GM12878 (cell line): Measurements from ENCODE around the gene APELA. TPM values are rescaled to one million over a fixed set of nuclear protein-coding genes. Genes with fewer than 3 reads are reported as not detected.

Experiments used
- ATAC-seq: fragments of 200-7000 bp; cut with Tn5 transposase; 3 replicates; pipeline ENCODE4 v1.9.1; 2020; ENCODE audit warnings: mild to moderate bottlenecking, moderate library complexity
- BruUV-seq: library from RNA; stranded (reverse); fragments of 400-500 nt; replicated peaks from 2 replicates; lab custom pipeline; 2021; lab: Mats Ljungman, UMichigan
- CTCF ChIA-PET: fragments of 300-600 bp; sonication (Branson Sonifier 250); formaldehyde crosslinking; extraction: SDS; loops from one replicate; lab custom pipeline; 2021; ENCODE audit warnings: inconsistent platforms; lab: Yijun Ruan, JAX
- POLR2A ChIA-PET: fragments of 350-600 bp; formaldehyde crosslinking; extraction: SDS; loops from one replicate; lab custom pipeline; 2021; ENCODE audit warnings: inconsistent platforms; lab: Charles Lee
- RAD21 ChIA-PET: fragments of 300-600 bp; sonication (Branson Sonifier 250); formaldehyde crosslinking; loops from one replicate; lab custom pipeline; 2023; ENCODE audit warnings: antibody characterized with exemption; ENCODE audit not compliant: unreplicated experiment; lab: Charles Lee
- SMC1A ChIA-PET: fragments of 300-600 bp; sonication (Branson Sonifier 250); formaldehyde crosslinking; loops from one replicate; lab custom pipeline; 2023; ENCODE audit not compliant: unreplicated experiment, uncharacterized antibody; lab: Charles Lee
- DNase-seq: peaks from one replicate; pipeline ENCODE4 v3.0.0-alpha.2; 2011; ENCODE audit warnings: low read depth, low spot score
- FAIRE-seq: peaks from 3 replicates; lab custom pipeline; 2011; peaks lifted over from hg19 to GRCh38; lab: Jason Lieb, UNC
- H2AFZ ChIP-seq: 2 replicates; pipeline ENCODE4 v1.6.0; 2011; ENCODE audit warnings: low read depth, low read length, control low read depth; ENCODE audit not compliant: control insufficient read depth
- H3K27ac ChIP-seq: 2 replicates; pipeline ENCODE4 v1.5.1; 2011; ENCODE audit warnings: control low read depth; ENCODE audit not compliant: control insufficient read depth, insufficient read depth
- H3K27me3 ChIP-seq, 2 experiments: replicated peaks in 1 of 2; 2 replicates each; pipeline versions ENCODE4 v1.6.0 to v1.6.1; 2011; ENCODE audit warnings: low read length in 1 of 2; ENCODE audit not compliant: control insufficient read depth in 2 of 2, insufficient read depth in 2 of 2
- H3K36me3 ChIP-seq, 2 experiments: 2 replicates each; pipeline ENCODE4 v1.5.1; 2011; ENCODE audit warnings: low read length in 1 of 2; ENCODE audit not compliant: control insufficient read depth in 2 of 2, insufficient read depth in 2 of 2
- H3K4me1 ChIP-seq: 2 replicates; pipeline ENCODE4 v1.6.1; 2011; ENCODE audit warnings: mild to moderate bottlenecking, low read length, moderate library complexity, mixed read lengths; ENCODE audit not compliant: control insufficient read depth, insufficient read depth
- H3K4me2 ChIP-seq: 2 replicates; pipeline ENCODE4 v1.6.0; 2011; ENCODE audit warnings: control low read depth; ENCODE audit not compliant: control insufficient read depth, insufficient read depth
- H3K4me3 ChIP-seq: fragments of 200-600 bp; sonication (generic); 2 replicates; pipeline ENCODE4 v1.5.1; 2016
- H3K79me2 ChIP-seq: 2 replicates; pipeline ENCODE4 v1.6.0; 2011; ENCODE audit warnings: low read length; ENCODE audit not compliant: control insufficient read depth, insufficient read depth
- H3K9ac ChIP-seq: 2 replicates; pipeline ENCODE4 v1.8.0; 2011; ENCODE audit warnings: low read length, control low read depth, mixed read lengths; ENCODE audit not compliant: control insufficient read depth, insufficient read depth
- H3K9me3 ChIP-seq: replicated peaks from 3 replicates; pipeline ENCODE4 v1.5.1; 2011; ENCODE audit warnings: mild to moderate bottlenecking, low read length; ENCODE audit not compliant: control insufficient read depth, insufficient read depth
- H4K20me1 ChIP-seq: 2 replicates; pipeline ENCODE4 v1.6.0; 2011; ENCODE audit not compliant: control insufficient read depth, insufficient read depth
- ATF7 ChIP-seq: fragments of 450-650 bp; IDR thresholded peaks from 2 replicates; pipeline ENCODE4 v1.6.1; 2016; ENCODE audit warnings: low read depth, mild to moderate bottlenecking
- BACH1 ChIP-seq: fragments of 450-650 bp; IDR thresholded peaks from 2 replicates; pipeline ENCODE4 v1.6.1; 2017; ENCODE audit warnings: mild to moderate bottlenecking, borderline replicate concordance
- BHLHE40 ChIP-seq, 2 experiments: fragments of 450-650 bp in 1 of 2; IDR thresholded peaks; 2 replicates each; pipeline ENCODE4 v1.6.1; 2011 to 2017; ENCODE audit warnings: low read depth in 2 of 2, borderline replicate concordance in 1 of 2, improper control_type of control experiment in 1 of 2, low read length in 1 of 2, mild to moderate bottlenecking in 1 of 2
- CBFB ChIP-seq: IDR thresholded peaks from 2 replicates; pipeline ENCODE4 v1.6.1; 2016; ENCODE audit warnings: antibody characterized with exemption, low read depth
- CEBPB ChIP-seq, 2 experiments: fragments of 150-350 bp in 1 of 2; IDR thresholded peaks; 2 replicates each; pipeline ENCODE4 v1.6.1; 2012 to 2014; ENCODE audit warnings: low read depth in 2 of 2, low read length in 2 of 2, borderline replicate concordance in 1 of 2, inconsistent platforms in 1 of 2
- EP300 ChIP-seq, 2 experiments: fragments of 150-350 bp in 1 of 2; IDR thresholded peaks; 2 replicates each; pipeline ENCODE4 v1.6.1; 2011 to 2012; ENCODE audit warnings: low read depth in 2 of 2, low read length in 2 of 2, borderline replicate concordance in 1 of 2, improper control_type of control experiment in 1 of 2, inconsistent platforms in 1 of 2; ENCODE audit not compliant: control insufficient read depth in 1 of 2
- EZH2 ChIP-seq: IDR thresholded peaks from 2 replicates; pipeline ENCODE4 v1.6.1; 2012; ENCODE audit warnings: low read depth, mild to moderate bottlenecking, control low read depth, inconsistent platforms, low read length, borderline replicate concordance; ENCODE audit not compliant: control insufficient read depth
- MTA3 ChIP-seq: IDR thresholded peaks from 2 replicates; pipeline ENCODE4 v1.6.1; 2012; ENCODE audit warnings: low read length, inconsistent platforms, borderline replicate concordance
- PAX8 ChIP-seq: fragments of 450-650 bp; IDR thresholded peaks from 2 replicates; pipeline ENCODE4 v1.6.1; 2017; ENCODE audit warnings: mild to moderate bottlenecking, moderate library complexity
- SREBF1 ChIP-seq: IDR thresholded peaks from 2 replicates; pipeline ENCODE4 v1.6.1; 2012; ENCODE audit warnings: mild to moderate bottlenecking, low read length
- TCF3 ChIP-seq: IDR thresholded peaks from 2 replicates; pipeline ENCODE4 v1.6.1; 2012; ENCODE audit warnings: low read depth, mild to moderate bottlenecking, low read length, borderline replicate concordance; ENCODE audit not compliant: insufficient read depth
- ZSCAN29 ChIP-seq: fragments of 450-650 bp; IDR thresholded peaks from 2 replicates; pipeline ENCODE4 v1.6.1; 2017; ENCODE audit warnings: mild to moderate bottlenecking, moderate library complexity
- WGBS: methylation state at CpG from one replicate; pipeline ENCODE4 v1.1.6; 2016; ENCODE audit warnings: low lambda C conversion rate; ENCODE audit not compliant: insufficient replicate concordance, insufficient coverage; ENCODE audit errors: missing lambda C conversion rate; 5-methylcytosine and 5-hydroxymethylcytosine counted together
- in situ Hi-C: fragments of 300-500 bp; cut with MboI; formaldehyde crosslinking; loops from 9 replicates; pipeline ENCODE4 v1.14.3; 2018; ENCODE audit warnings: mixed read lengths
- intact Hi-C: fragments of 100-400 bp; cut with micrococcal nuclease; formaldehyde crosslinking; loops from one replicate; pipeline ENCODE4 v1.14.2; 2022; ENCODE audit not compliant: unreplicated experiment
- polyA plus RNA-seq, 11 experiments: library from polyadenylated mRNA; depleted of rRNA in 4 of 11; unstranded in 6 of 11; stranded (reverse) in 5 of 11; fragments of >200 nt; fragmentation: Nextera tagmentation in 4 of 11; fragmentation: Illumina TruSeq in 1 of 11; extraction: Ambion mirVana in 4 of 11; extraction: Trizol in 1 of 11; gene quantifications; 1 replicate in 1 of 11; 2 replicates in 10 of 11; pipeline versions ENCODE4 v1.2.1 to v1.2.3, GENCODE V29; 2011 to 2016; ENCODE audit warnings: inconsistent platforms in 2 of 11, missing spikeins in 2 of 11, low read depth in 1 of 11
- total RNA-seq, 4 experiments: library from RNA; depleted of rRNA in 3 of 4; stranded (reverse); fragments of >200 nt in 3 of 4; fragmentation: Illumina TruSeq in 1 of 4; extraction: Trizol in 1 of 4; gene quantifications; 2 replicates each; pipeline versions ENCODE4 v1.2.1 to v1.2.3, GENCODE V29; 2013 to 2021
- TF ChIP-seq, protein P1 (sequence below): fragments of 450-650 bp; formaldehyde crosslinking; IDR thresholded peaks from 2 replicates; pipeline ENCODE4 v1.4.0; 2022; ENCODE audit warnings: mild to moderate bottlenecking, moderate library complexity
- TF ChIP-seq, protein P2 (sequence below): fragments of 450-650 bp; IDR thresholded peaks from 2 replicates; pipeline ENCODE4 v1.6.1; 2017; ENCODE audit warnings: low read depth, mild to moderate bottlenecking, moderate library complexity
- TF ChIP-seq, protein P3 (sequence below): fragments of 150-350 bp; IDR thresholded peaks from 2 replicates; pipeline ENCODE4 v1.6.1; 2014; ENCODE audit warnings: mild to moderate bottlenecking, low read depth, low read length
- TF ChIP-seq, protein P4 (sequence below): fragments of 450-650 bp; IDR thresholded peaks from 2 replicates; pipeline ENCODE4 v1.6.1; 2017; ENCODE audit warnings: mild to moderate bottlenecking

The APELA gene
- total and polyA plus RNA-seq, 10 of the 15 experiments (the other 5 are each of a cell fraction or from before 2014, with no cell fraction given) = 0.79 to 6.9 (median 1.2) TPM

DNA sequence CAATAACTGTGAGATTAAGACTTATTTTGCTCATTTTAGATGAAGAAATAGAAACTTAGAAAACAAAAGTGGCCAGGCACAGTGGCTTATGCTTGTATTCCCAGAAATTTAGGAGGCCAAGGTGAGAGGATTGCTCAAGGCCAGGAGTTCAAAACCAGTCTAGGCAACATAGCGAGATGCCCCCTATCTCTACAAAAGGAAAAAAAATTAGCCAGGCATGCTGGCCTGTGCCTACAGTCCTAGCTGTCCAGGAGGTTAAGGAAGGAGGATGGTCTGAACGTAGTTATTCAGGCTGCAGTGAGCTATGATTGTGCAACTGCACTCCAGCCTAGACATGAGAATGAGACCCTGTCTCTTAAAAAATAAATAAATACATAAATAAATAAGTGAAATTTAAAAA is 28.0 kb downstream of the APELA start:
- H3K36me3 ChIP-seq = no peaks in the 10 kb centered on the region
- no TSS peak for BruUV-seq
- H3K27me3 ChIP-seq = no peaks in the 10 kb centered on the region
- H3K9me3 ChIP-seq = no peaks in the 10 kb centered on the region
- CTCF ChIA-PET = interaction anchor here (1.3 to 1.9 kb wide), 2 partner anchors 9 to 30 kb away, joined by 3 to 4 read pairs; no protein-coding TSS in a partner anchor
- no peaks in the 10 kb centered on the region for H4K20me1 ChIP-seq
- H3K79me2 ChIP-seq = no peaks in the 10 kb centered on the region
- FAIRE-seq (no peak), DNase-seq (no peak), ATAC-seq (no peak)
- intact Hi-C loops = no loop called here
- no peak overlapping the region for H3K9ac ChIP-seq
- SMC1A ChIA-PET = no interaction called here
- H3K27ac ChIP-seq = no peak overlapping the region
- H3K4me3 ChIP-seq = no peak overlapping the region
- POLR2A ChIA-PET = no interaction called here
- H3K4me1 ChIP-seq = no peaks in the 10 kb centered on the region
- TF ChIP-seq, protein P1, sequence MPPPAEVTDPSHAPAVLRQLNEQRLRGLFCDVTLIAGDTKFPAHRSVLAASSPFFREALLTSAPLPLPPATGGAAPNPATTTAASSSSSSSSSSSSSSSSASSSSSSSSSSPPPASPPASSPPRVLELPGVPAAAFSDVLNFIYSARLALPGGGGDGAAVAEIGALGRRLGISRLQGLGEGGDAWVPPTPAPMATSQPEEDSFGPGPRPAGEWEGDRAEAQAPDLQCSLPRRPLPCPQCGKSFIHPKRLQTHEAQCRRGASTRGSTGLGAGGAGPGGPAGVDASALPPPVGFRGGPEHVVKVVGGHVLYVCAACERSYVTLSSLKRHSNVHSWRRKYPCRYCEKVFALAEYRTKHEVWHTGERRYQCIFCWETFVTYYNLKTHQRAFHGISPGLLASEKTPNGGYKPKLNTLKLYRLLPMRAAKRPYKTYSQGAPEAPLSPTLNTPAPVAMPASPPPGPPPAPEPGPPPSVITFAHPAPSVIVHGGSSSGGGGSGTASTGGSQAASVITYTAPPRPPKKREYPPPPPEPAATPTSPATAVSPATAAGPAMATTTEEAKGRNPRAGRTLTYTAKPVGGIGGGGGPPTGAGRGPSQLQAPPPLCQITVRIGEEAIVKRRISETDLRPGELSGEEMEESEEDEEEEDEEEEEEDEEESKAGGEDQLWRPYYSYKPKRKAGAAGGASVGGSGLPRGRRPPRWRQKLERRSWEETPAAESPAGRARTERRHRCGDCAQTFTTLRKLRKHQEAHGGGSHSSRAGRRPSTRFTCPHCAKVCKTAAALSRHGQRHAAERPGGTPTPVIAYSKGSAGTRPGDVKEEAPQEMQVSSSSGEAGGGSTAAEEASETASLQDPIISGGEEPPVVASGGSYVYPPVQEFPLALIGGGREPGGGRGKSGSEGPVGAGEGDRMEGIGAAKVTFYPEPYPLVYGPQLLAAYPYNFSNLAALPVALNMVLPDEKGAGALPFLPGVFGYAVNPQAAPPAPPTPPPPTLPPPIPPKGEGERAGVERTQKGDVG (CRISPR knock-in tag) = no peak
- TF ChIP-seq ATF7 = no peak
- no peak for TF ChIP-seq EZH2
- TF ChIP-seq MTA3 = no peak
- TF ChIP-seq BHLHE40 (IDR thresholded peaks at IDR 0.05; ENCODE audit: borderline replicate concordance in 1 of 2, low read depth in 2 of 2, low read length in 1 of 2) = no peak
- no peak for TF ChIP-seq ZSCAN29
- TF ChIP-seq TCF3 = no peak
- no peak for TF ChIP-seq CEBPB (IDR thresholded peaks at IDR 0.05; ENCODE audit: borderline replicate concordance in 1 of 2, low read depth in 2 of 2, low read length in 2 of 2)
- TF ChIP-seq, protein P2, sequence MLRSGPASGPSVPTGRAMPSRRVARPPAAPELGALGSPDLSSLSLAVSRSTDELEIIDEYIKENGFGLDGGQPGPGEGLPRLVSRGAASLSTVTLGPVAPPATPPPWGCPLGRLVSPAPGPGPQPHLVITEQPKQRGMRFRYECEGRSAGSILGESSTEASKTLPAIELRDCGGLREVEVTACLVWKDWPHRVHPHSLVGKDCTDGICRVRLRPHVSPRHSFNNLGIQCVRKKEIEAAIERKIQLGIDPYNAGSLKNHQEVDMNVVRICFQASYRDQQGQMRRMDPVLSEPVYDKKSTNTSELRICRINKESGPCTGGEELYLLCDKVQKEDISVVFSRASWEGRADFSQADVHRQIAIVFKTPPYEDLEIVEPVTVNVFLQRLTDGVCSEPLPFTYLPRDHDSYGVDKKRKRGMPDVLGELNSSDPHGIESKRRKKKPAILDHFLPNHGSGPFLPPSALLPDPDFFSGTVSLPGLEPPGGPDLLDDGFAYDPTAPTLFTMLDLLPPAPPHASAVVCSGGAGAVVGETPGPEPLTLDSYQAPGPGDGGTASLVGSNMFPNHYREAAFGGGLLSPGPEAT = no peak
- TF ChIP-seq PAX8 = no peak
- TF ChIP-seq, protein P3, sequence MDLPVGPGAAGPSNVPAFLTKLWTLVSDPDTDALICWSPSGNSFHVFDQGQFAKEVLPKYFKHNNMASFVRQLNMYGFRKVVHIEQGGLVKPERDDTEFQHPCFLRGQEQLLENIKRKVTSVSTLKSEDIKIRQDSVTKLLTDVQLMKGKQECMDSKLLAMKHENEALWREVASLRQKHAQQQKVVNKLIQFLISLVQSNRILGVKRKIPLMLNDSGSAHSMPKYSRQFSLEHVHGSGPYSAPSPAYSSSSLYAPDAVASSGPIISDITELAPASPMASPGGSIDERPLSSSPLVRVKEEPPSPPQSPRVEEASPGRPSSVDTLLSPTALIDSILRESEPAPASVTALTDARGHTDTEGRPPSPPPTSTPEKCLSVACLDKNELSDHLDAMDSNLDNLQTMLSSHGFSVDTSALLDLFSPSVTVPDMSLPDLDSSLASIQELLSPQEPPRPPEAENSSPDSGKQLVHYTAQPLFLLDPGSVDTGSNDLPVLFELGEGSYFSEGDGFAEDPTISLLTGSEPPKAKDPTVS = no peak
- TF ChIP-seq EP300 (IDR thresholded peaks at IDR 0.05; ENCODE audit: borderline replicate concordance in 1 of 2, control insufficient read depth in 1 of 2, low read depth in 2 of 2, low read length in 2 of 2) = no peak
- TF ChIP-seq, protein P4, sequence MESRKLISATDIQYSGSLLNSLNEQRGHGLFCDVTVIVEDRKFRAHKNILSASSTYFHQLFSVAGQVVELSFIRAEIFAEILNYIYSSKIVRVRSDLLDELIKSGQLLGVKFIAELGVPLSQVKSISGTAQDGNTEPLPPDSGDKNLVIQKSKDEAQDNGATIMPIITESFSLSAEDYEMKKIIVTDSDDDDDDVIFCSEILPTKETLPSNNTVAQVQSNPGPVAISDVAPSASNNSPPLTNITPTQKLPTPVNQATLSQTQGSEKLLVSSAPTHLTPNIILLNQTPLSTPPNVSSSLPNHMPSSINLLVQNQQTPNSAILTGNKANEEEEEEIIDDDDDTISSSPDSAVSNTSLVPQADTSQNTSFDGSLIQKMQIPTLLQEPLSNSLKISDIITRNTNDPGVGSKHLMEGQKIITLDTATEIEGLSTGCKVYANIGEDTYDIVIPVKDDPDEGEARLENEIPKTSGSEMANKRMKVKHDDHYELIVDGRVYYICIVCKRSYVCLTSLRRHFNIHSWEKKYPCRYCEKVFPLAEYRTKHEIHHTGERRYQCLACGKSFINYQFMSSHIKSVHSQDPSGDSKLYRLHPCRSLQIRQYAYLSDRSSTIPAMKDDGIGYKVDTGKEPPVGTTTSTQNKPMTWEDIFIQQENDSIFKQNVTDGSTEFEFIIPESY = no peak
- no peak for TF ChIP-seq CBFB
- TF ChIP-seq SREBF1 = no peak
- no peak for TF ChIP-seq BACH1
- H3K4me2 ChIP-seq = no peak overlapping the region
- RAD21 ChIA-PET = interaction anchor here (0.6 kb wide), 1 partner anchor 30 kb away, joined by 3 read pairs; no protein-coding TSS in a partner anchor
- H2AFZ ChIP-seq = no peak overlapping the region
- in situ Hi-C loops = no loop called here
- whole genome bisulfite sequencing = 17% methylated on average over 2 of the region's 2 CpGs
